B cell (primary cell): ENCODE data around the gene NOL12. TPM values are rescaled to one million over a fixed set of nuclear protein-coding genes. Genes with fewer than 3 reads are reported as not detected.
A peak's percentile ranks its signal among the peaks of the same experiment; 100 is the strongest.

ENCODE experiments used
- ATAC-seq: fragments of 200-7000 bp; cut with Tn5 transposase; one replicate; pipeline ENCODE4 v1.10.0; 2021; ENCODE audit warnings: low read depth, mild to moderate bottlenecking, moderate number of reproducible peaks, moderate library complexity
- CTCF ChIA-PET: fragments of 350-600 bp; sonication (Branson Sonifier 250); formaldehyde crosslinking; loops from one replicate; lab custom pipeline; 2021; ENCODE audit warnings: antibody characterized with exemption, inconsistent platforms; lab: Charles Lee
- POLR2A ChIA-PET: fragments of 350-600 bp; sonication (Branson Sonifier 250); formaldehyde crosslinking; loops from one replicate; lab custom pipeline; 2021; ENCODE audit warnings: antibody characterized with exemption; lab: Charles Lee
- DNase-seq: peaks from one replicate; pipeline ENCODE4 v3.0.0; 2013
- H2AFZ ChIP-seq: 2 replicates; pipeline ENCODE4 v1.6.1; 2012; ENCODE audit warnings: mild to moderate bottlenecking, low read depth, low read length; ENCODE audit not compliant: insufficient read depth, poor library complexity, severe bottlenecking
- H3K27ac ChIP-seq, 2 donors: 1 replicate in 1 of 2; 2 replicates in 1 of 2; pipeline ENCODE4 v1.5.1; 2012 to 2013; ENCODE audit warnings: low read length in 2 of 2, mild to moderate bottlenecking in 2 of 2, moderate library complexity in 1 of 2
- H3K27me3 ChIP-seq, 4 experiments: fragments of 200-600 bp in 1 of 4; sonication (generic) in 1 of 4; replicated peaks in 1 of 4; 1 replicate in 2 of 4; 2 replicates in 2 of 4; pipeline versions ENCODE4 v1.6.1 to v1.7.0; 2013 to 2016; ENCODE audit warnings: low read length in 3 of 4, mild to moderate bottlenecking in 2 of 4, mixed read lengths in 1 of 4, moderate library complexity in 1 of 4; ENCODE audit not compliant: insufficient read depth in 4 of 4, control insufficient read depth in 3 of 4; ENCODE audit errors: control extremely low read depth in 1 of 4
- H3K36me3 ChIP-seq, 2 experiments: replicated peaks in 1 of 2; 1 replicate in 1 of 2; 2 replicates in 1 of 2; pipeline versions ENCODE4 v1.6.1 to v1.7.1; 2013; ENCODE audit warnings: low read length in 1 of 2; ENCODE audit not compliant: insufficient read depth in 2 of 2, control insufficient read depth in 1 of 2; ENCODE audit errors: control extremely low read depth in 1 of 2, extremely low read depth in 1 of 2
- H3K4me1 ChIP-seq, 2 donors: fragments of 200-600 bp in 1 of 2; sonication (generic) in 1 of 2; 1 replicate in 1 of 2; 2 replicates in 1 of 2; pipeline versions ENCODE4 v1.5.1 to v1.6.1; 2013 to 2017; ENCODE audit warnings: low read length in 2 of 2; ENCODE audit not compliant: control insufficient read depth in 2 of 2, insufficient read depth in 2 of 2
- H3K4me2 ChIP-seq: replicated peaks from 2 replicates; pipeline ENCODE3; 2012; ENCODE audit warnings: mild to moderate bottlenecking, low read depth, low read length; ENCODE audit not compliant: poor library complexity, severe bottlenecking
- H3K4me3 ChIP-seq, 5 experiments: fragments of 200-600 bp in 1 of 5; sonication (generic) in 1 of 5; 1 replicate in 3 of 5; 2 replicates in 2 of 5; pipeline versions ENCODE4 v1.5.1 to v1.7.0; 2011 to 2016; ENCODE audit warnings: low read length in 4 of 5, mild to moderate bottlenecking in 4 of 5, low read depth in 2 of 5, control low read depth in 1 of 5, moderate library complexity in 1 of 5; ENCODE audit not compliant: insufficient read depth in 1 of 5; ENCODE audit errors: control extremely low read depth in 1 of 5, extremely low read depth in 1 of 5
- H3K79me2 ChIP-seq: fragments of 200-600 bp; sonication (generic); one replicate; pipeline ENCODE4 v1.6.0; 2016; ENCODE audit warnings: low read length; ENCODE audit not compliant: control insufficient read depth, insufficient read depth
- H3K9ac ChIP-seq: fragments of 200-600 bp; sonication (generic); 2 replicates; pipeline ENCODE4 v1.6.1; 2017; ENCODE audit warnings: mild to moderate bottlenecking, low read length, moderate library complexity
- H3K9me3 ChIP-seq, 3 donors: one replicate each; pipeline versions ENCODE4 v1.6.1 to v1.7.1; 2013; ENCODE audit warnings: low read length in 2 of 3; ENCODE audit not compliant: control insufficient read depth in 2 of 3, insufficient read depth in 1 of 3; ENCODE audit errors: control extremely low read depth in 1 of 3
- H4K20me1 ChIP-seq: 2 replicates; pipeline ENCODE4 v1.6.0; 2012; ENCODE audit warnings: mild to moderate bottlenecking, low read length; ENCODE audit not compliant: insufficient read depth, control insufficient read depth, poor library complexity, severe bottlenecking
- H3K27ac Mint-ChIP-seq: one replicate; pipeline ENCODE4 v1.8.0; 2021; ENCODE audit warnings: mixed read lengths
- H3K27me3 Mint-ChIP-seq: one replicate; pipeline ENCODE4 v1.8.0; 2021; ENCODE audit warnings: mixed read lengths
- H3K4me1 Mint-ChIP-seq: one replicate; pipeline ENCODE4 v1.8.0; 2021; ENCODE audit warnings: mixed read lengths
- H3K4me3 Mint-ChIP-seq: one replicate; pipeline ENCODE4 v1.8.0; 2021; ENCODE audit warnings: mixed read lengths
- H3K9me3 Mint-ChIP-seq: one replicate; pipeline ENCODE4 v1.8.0; 2022; ENCODE audit warnings: mixed read lengths; ENCODE audit not compliant: insufficient read depth
- EZH2 ChIP-seq: IDR thresholded peaks from 2 replicates; pipeline ENCODE4 v1.6.1; 2012; ENCODE audit warnings: borderline replicate concordance, low read depth, mild to moderate bottlenecking, moderate library complexity, low read length; ENCODE audit not compliant: insufficient read depth, poor library complexity, severe bottlenecking
- WGBS: methylation state at CpG from one replicate; pipeline ENCODE4 v1.1.5; 2013; ENCODE audit warnings: missing lambda C conversion rate; ENCODE audit not compliant: insufficient coverage; 5-methylcytosine and 5-hydroxymethylcytosine counted together
- intact Hi-C: fragments of 100-400 bp; cut with micrococcal nuclease; formaldehyde crosslinking; loops from one replicate; pipeline ENCODE4 v1.10.0; 2022
- polyA plus RNA-seq: library from polyadenylated mRNA; depleted of rRNA; stranded (reverse); fragments of >200 nt; gene quantifications from 2 replicates; pipeline ENCODE4 v1.2.3, GENCODE V29; 2012
- total RNA-seq, 2 donors: library from RNA; stranded (reverse); fragments of 120-200 nt in 1 of 2; gene quantifications; 1 replicate in 1 of 2; 2 replicates in 1 of 2; pipeline versions ENCODE4 v1.2.3 to v1.2.4, GENCODE V29; 2013 to 2022
- TF ChIP-seq, protein P1 (sequence below): fragments of 200-600 bp; IDR thresholded peaks from one replicate; pipeline ENCODE4 v1.8.0; 2022; ENCODE audit warnings: antibody characterized with exemption, mild to moderate bottlenecking

The NOL12 gene
- total and polyA plus RNA-seq, 2 donors (not counting 1 experiment from before 2014, with no cell fraction given) = 34.7 to 43.1 TPM

DNA sequence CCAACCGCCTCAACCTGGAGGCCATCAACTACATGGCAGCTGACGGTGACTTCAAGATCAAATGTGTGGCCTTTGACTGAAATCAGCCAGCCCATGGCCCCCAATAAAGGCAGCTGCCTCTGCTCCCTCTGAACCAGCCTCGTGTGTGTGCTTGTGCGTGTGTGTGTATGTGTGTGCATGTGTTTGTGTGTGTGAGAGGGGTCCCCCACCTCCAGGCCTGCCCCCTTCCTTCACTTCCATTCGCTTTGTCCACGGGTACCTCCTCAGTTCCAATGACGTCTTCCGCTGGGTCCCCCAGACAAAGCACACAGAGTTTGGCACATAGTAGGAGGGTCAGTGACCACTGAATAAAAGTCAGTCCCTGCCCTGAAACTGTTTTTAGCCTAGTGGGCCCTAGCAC is 6.5 kb upstream of the NOL12 start:
- no peak for DNase-seq
- TF ChIP-seq, protein P1, sequence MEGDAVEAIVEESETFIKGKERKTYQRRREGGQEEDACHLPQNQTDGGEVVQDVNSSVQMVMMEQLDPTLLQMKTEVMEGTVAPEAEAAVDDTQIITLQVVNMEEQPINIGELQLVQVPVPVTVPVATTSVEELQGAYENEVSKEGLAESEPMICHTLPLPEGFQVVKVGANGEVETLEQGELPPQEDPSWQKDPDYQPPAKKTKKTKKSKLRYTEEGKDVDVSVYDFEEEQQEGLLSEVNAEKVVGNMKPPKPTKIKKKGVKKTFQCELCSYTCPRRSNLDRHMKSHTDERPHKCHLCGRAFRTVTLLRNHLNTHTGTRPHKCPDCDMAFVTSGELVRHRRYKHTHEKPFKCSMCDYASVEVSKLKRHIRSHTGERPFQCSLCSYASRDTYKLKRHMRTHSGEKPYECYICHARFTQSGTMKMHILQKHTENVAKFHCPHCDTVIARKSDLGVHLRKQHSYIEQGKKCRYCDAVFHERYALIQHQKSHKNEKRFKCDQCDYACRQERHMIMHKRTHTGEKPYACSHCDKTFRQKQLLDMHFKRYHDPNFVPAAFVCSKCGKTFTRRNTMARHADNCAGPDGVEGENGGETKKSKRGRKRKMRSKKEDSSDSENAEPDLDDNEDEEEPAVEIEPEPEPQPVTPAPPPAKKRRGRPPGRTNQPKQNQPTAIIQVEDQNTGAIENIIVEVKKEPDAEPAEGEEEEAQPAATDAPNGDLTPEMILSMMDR = no peak
- no peak for TF ChIP-seq EZH2
- H3K36me3 ChIP-seq = no peaks in the 10 kb centered on the region
- no peaks in the 10 kb centered on the region for H4K20me1 ChIP-seq
- no peak overlapping the region for H3K9ac ChIP-seq
- H3K27me3 ChIP-seq = no peaks in the 10 kb centered on the region
- H3K9me3 Mint-ChIP-seq = no peaks in the 10 kb centered on the region
- H3K27ac ChIP-seq = no peak overlapping the region
- H3K79me2 ChIP-seq = peaks cover 25% of the 10 kb centered on the region
- peaks cover 34% of the 10 kb centered on the region for H3K4me1 Mint-ChIP-seq
- H3K27me3 Mint-ChIP-seq = no peaks in the 10 kb centered on the region
- 91% methylated on average over 4 of the region's 8 CpGs for WGBS
- ATAC-seq = no peak
- peaks cover 21 to 42% of the 10 kb centered on the region in 2 donors for H3K4me1 ChIP-seq
- intact Hi-C loops = no loop called here
- no peak overlapping the region for H2AFZ ChIP-seq
- POLR2A ChIA-PET = interaction anchor here (0.8 to 1.1 kb wide), 3 partner anchors 19 to 502 kb away, joined by 3 to 5 read pairs (median 4); partner anchors contain the start of gene PDXP
- H3K4me2 ChIP-seq = no peak overlapping the region
- peak overlapping the region; percentile 27 for H3K27ac Mint-ChIP-seq
- CTCF ChIA-PET = interaction anchor here (1.4 to 23.0 kb wide), 6 partner anchors 9 to 72 kb away, joined by 4 to 501 read pairs (median 126); partner anchors contain the start of genes GGA1, LGALS1, PDXP and SH3BP1
- no peak overlapping the region for H3K4me3 ChIP-seq
- peak overlapping the region; percentile 52 for H3K4me3 Mint-ChIP-seq
- H3K9me3 ChIP-seq = no peaks in the 10 kb centered on the region

DNA sequence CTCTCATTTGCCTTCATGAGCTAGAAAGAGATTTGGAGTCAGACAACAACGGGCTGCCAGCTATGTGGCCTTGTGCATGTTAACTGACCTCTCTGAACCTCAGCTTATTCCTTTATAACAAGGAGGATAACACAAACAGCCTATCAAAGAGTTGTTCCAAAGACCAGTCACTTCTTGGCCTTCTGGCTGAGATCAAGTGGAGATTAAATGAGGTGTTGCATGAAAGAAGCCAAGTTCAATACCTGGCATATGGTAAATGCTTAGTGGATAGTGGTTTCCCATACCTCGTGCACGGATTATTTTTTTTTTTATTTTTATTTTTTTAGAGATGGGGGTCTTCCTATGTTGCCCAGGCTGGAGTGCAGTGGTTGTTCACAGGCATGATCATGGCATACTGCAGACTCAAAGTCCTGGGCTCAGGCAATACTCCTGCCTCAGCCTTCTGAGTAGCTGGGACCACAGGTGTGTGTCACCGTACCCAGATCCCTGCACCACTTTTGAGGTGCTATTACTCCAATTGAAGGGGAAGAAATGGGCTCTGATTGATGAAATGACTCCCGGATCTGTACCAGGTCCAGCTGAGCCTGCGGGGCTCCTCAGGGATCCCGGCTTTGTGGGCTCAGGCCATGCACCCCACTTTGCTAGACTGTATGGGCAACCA is 5.8 kb upstream of the NOL12 start:
- no peaks in the 10 kb centered on the region for H3K27me3 Mint-ChIP-seq
- no peak overlapping the region for H3K4me3 ChIP-seq
- H3K27ac Mint-ChIP-seq = peak overlapping the region; percentile 10
- no peak overlapping the region for H2AFZ ChIP-seq
- peaks cover 15 to 39% of the 10 kb centered on the region in 2 donors for H3K4me1 ChIP-seq
- WGBS = 100% methylated on average over 3 of the region's 7 CpGs
- H3K9me3 ChIP-seq = no peaks in the 10 kb centered on the region
- TF ChIP-seq EZH2 = no peak
- TF ChIP-seq, protein P1 = no peak
- no peak for DNase-seq
- H4K20me1 ChIP-seq = no peaks in the 10 kb centered on the region
- H3K4me1 Mint-ChIP-seq = peaks cover 31% of the 10 kb centered on the region
- ChIA-PET CTCF (interaction anchor here (0.9 to 23.0 kb wide), 8 partner anchors 9 to 83 kb away, joined by 3 to 501 read pairs (median 38); partner anchors contain the start of genes GGA1, LGALS1, PDXP and SH3BP1), POLR2A (interaction anchor here (0.7 to 2.2 kb wide), 6 partner anchors 14 to 502 kb away, joined by 3 to 13 read pairs (median 4); partner anchors contain the start of genes GGA1 and PDXP)
- no peaks in the 10 kb centered on the region for H3K36me3 ChIP-seq
- peaks cover 19% of the 10 kb centered on the region for H3K79me2 ChIP-seq
- ATAC-seq = no peak
- H3K4me3 Mint-ChIP-seq = no peak overlapping the region
- no peaks in the 10 kb centered on the region for H3K9me3 Mint-ChIP-seq
- no peak overlapping the region for H3K27ac ChIP-seq
- H3K9ac ChIP-seq = no peak overlapping the region
- intact Hi-C loops = no loop called here
- H3K27me3 ChIP-seq = no peaks in the 10 kb centered on the region
- H3K4me2 ChIP-seq = no peak overlapping the region
